Heart left ventricle (tissue), 13 donors: Measurements from ENCODE around the gene APH1A.
A peak's percentile ranks its signal among the peaks of the same experiment; 100 is the strongest.

Source experiments
- CTCF ChIP-seq, 12 donors: fragments of 200-600 bp; sonication (generic) in 4 of 12; IDR thresholded peaks; one replicate each; pipeline versions ENCODE4 v1.5.0 to v1.8.0; 2018 to 2022; ENCODE audit warnings: antibody characterized with exemption in 12 of 12, mild to moderate bottlenecking in 5 of 12
- POLR2A ChIP-seq, 2 donors: fragments of 450-650 bp; IDR thresholded peaks; one replicate each; pipeline ENCODE4 v1.6.1; 2017; ENCODE audit warnings: antibody characterized with exemption in 2 of 2, mild to moderate bottlenecking in 2 of 2, moderate library complexity in 2 of 2
- donor health status: ischemic (EF 13 %, LVEDD 7.1; RV severe dilation, severe dysfunction).
- donor health status: DM: no; HTN: yes; CAD: no.
- donor health status: DM: no; HTN: no; CAD: no.
- donor health status: ischemic (EF 25% LVEDD 6.9; RV normal size, moderate dysfunction).
- donor health status: ischemic (EF 25% LVEDD 5.7; RV mildly dilated, moderate dysfunction).
- donor health status: ischemic (EF 35%, LVEDD 5.7; RV mildly dilated, moderate dysfunction).
- donor health status: nonischemic (EF 11% LVEDD 7.7; RV severe dilation, severe dysfunction).
- donor health status: DM: yes; HTN: yes; CAD: no.
- donor health status: PGD.
- donor health status: ischemic (EF 29% LVEDD 5.4; RV normal size, mild dysfunction).
- donor health status: nonischemic (EF 23%, LVEDD 6.1; RV moderate dilation, normal function).

GRCh38 chr1:150293433-150294253 lies 24.8 kb upstream of the APH1A start, which contains the start of gene MRPS21:
- TF ChIP-seq CTCF (IDR thresholded peaks at IDR 0.05) (no peak), POLR2A (IDR thresholded peaks at IDR 0.05) (peak in 1 of 2 donors; percentile 53)
